AG09309 (cell line): Measurements from ENCODE around the gene RDH12.

Experiments
- DNase-seq: peaks from one replicate; pipeline ENCODE4 v3.0.0-alpha.2; 2010; ENCODE audit warnings: low read depth
- H3K4me3 ChIP-seq: 2 replicates; pipeline ENCODE4 v1.5.1; 2011; ENCODE audit warnings: mild to moderate bottlenecking, low read depth, low read length, moderate library complexity; ENCODE audit not compliant: control insufficient read depth
- CTCF ChIP-seq: IDR thresholded peaks from 2 replicates; pipeline ENCODE4 v1.5.1; 2011; ENCODE audit warnings: mild to moderate bottlenecking, low read depth, low read length, inconsistent platforms; ENCODE audit not compliant: insufficient read depth, control insufficient read depth; ENCODE audit errors: missing control alignments

RDH12 gene

GRCh38 chr14:67728258-67728657 lies 26.6 kb downstream of the RDH12 start:
- no peak overlapping the region for H3K4me3 ChIP-seq
- DNase-seq = no peak
- no peak for TF ChIP-seq CTCF

- H3K4me3 ChIP-seq = no peak overlapping the region
- no peak for DNase-seq
- no peak for TF ChIP-seq CTCF
Measured at GRCh38 chr14:67729072-67729885, 27.6 kb downstream of the RDH12 start.

- no peak for TF ChIP-seq CTCF
- no peak for DNase-seq
- H3K4me3 ChIP-seq = no peak overlapping the region
Measured at GRCh38 chr14:67733616-67734015, 31.9 kb downstream of the RDH12 start.

- DNase-seq = no peak
- peak; percentile 13 for TF ChIP-seq CTCF
Measured at GRCh38 chr14:67734675-67735074, 33.0 kb downstream of the RDH12 start.

GRCh38 chr14:67735336-67736147 lies 33.9 kb downstream of the RDH12 start:
- H3K4me3 ChIP-seq = no peak overlapping the region
- no peak for TF ChIP-seq CTCF
- DNase-seq = no peak

More at GRCh38 chr14:67734675-67735074, 33.0 kb downstream of the RDH12 start:
- no peak overlapping the region for H3K4me3 ChIP-seq

GRCh38 chr14:67736771-67737170 lies 35.1 kb downstream of the RDH12 start:
- H3K4me3 ChIP-seq = no peak overlapping the region
- TF ChIP-seq CTCF = no peak
- no peak for DNase-seq
